ENCODE data around the gene KIRREL3.

DNA sequence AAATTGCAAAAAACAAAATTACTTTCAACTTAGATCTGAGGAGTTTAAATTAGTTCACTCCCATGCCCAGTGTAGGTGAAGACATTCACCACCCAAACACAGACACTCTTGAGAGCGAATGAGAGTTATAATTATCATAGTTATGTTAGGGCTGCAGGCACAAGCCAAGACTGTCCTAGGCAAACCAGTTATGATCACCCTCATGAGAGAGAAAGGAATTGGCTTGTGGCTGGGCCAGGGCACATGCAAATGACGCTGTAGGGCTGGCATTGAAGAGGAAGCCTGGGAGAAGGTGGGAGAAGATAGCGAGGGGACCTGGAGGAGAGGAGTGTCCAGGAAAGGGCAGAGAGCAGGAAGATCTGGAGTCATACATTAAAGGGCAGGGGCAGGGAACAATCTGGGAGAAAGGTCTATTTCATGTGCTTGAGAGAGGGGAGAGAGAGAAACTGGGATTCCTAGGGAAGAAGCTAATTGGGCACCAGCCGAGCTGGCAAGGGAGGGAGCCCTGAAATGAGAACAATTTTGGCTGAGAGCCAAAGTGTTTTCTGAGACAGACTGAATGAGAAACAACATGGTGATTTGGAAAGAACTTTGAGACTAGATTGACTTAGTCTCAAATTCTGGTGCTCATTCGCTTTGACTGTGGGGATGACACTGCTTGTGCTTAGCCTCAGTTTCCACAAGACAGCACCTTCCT lies 279.9 kb downstream of the KIRREL3 start:
- TF ChIP-seq, protein P1, sequence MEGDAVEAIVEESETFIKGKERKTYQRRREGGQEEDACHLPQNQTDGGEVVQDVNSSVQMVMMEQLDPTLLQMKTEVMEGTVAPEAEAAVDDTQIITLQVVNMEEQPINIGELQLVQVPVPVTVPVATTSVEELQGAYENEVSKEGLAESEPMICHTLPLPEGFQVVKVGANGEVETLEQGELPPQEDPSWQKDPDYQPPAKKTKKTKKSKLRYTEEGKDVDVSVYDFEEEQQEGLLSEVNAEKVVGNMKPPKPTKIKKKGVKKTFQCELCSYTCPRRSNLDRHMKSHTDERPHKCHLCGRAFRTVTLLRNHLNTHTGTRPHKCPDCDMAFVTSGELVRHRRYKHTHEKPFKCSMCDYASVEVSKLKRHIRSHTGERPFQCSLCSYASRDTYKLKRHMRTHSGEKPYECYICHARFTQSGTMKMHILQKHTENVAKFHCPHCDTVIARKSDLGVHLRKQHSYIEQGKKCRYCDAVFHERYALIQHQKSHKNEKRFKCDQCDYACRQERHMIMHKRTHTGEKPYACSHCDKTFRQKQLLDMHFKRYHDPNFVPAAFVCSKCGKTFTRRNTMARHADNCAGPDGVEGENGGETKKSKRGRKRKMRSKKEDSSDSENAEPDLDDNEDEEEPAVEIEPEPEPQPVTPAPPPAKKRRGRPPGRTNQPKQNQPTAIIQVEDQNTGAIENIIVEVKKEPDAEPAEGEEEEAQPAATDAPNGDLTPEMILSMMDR (IDR thresholded peaks at IDR 0.05) = no peak
- no peak for TF ChIP-seq POLR2A (IDR thresholded peaks at IDR 0.05)
- no peak for TF ChIP-seq POLR2AphosphoS5 (IDR thresholded peaks at IDR 0.05)

All from prostate gland (tissue), 2 donors.